Parathyroid adenoma (tissue), 2 donors: ENCODE data around the gene SLC39A3.

Experiments used
- H2AFZ ChIP-seq: fragments of 300-600 bp; sonication (generic); one replicate; pipeline ENCODE4 v1.7.0; 2017; ENCODE audit warnings: antibody characterized with exemption, mild to moderate bottlenecking
- H3K27ac ChIP-seq: fragments of 300-600 bp; sonication (generic); one replicate; pipeline ENCODE4 v1.7.0; 2017
- H3K27me3 ChIP-seq: fragments of 300-600 bp; sonication (generic); one replicate; pipeline ENCODE4 v1.7.0; 2017; ENCODE audit warnings: low read length; ENCODE audit not compliant: control insufficient read depth, insufficient read depth
- H3K36me3 ChIP-seq: fragments of 300-600 bp; sonication (generic); one replicate; pipeline ENCODE4 v1.7.0; 2017; ENCODE audit warnings: low read length; ENCODE audit not compliant: control insufficient read depth, insufficient read depth
- H3K4me1 ChIP-seq: fragments of 300-600 bp; sonication (generic); one replicate; pipeline ENCODE4 v1.7.0; 2017; ENCODE audit warnings: control low read depth
- H3K4me2 ChIP-seq: fragments of 300-600 bp; sonication (generic); one replicate; pipeline ENCODE4 v1.7.0; 2017; ENCODE audit warnings: low read length
- H3K4me3 ChIP-seq: fragments of 300-600 bp; sonication (generic); one replicate; pipeline ENCODE4 v1.7.0; 2017; ENCODE audit warnings: low read depth, low read length
- H3K79me2 ChIP-seq: fragments of 300-600 bp; sonication (generic); one replicate; pipeline ENCODE4 v1.7.0; 2017; ENCODE audit warnings: control low read depth
- H3K9ac ChIP-seq: fragments of 300-600 bp; sonication (generic); one replicate; pipeline ENCODE4 v1.7.0; 2017; ENCODE audit warnings: mild to moderate bottlenecking
- H3K9me3 ChIP-seq: fragments of 300-600 bp; sonication (generic); one replicate; pipeline ENCODE4 v1.7.0; 2017; ENCODE audit warnings: low read length; ENCODE audit not compliant: control insufficient read depth
- CTCF ChIP-seq: fragments of 300-600 bp; sonication (generic); IDR thresholded peaks from one replicate; pipeline ENCODE4 v1.7.0; 2017; ENCODE audit warnings: antibody characterized with exemption, mild to moderate bottlenecking
- donor health status: primary hyperparathyroidism.

Gene SLC39A3

GRCh38 chr19:2702170-2703076, 37.4 kb downstream of the SLC39A3 start, which contains the start of gene GNG7:
Gene GNG7 (minus strand): TSS chr19:2702694. CDS start chr19:2520688, 182,006 bp downstream.
- H3K4me3 ChIP-seq: peak within 1 kb of the TSS; percentile 66
- peak within 1 kb of the TSS; percentile 39 for H3K27ac ChIP-seq
- H3K4me1 ChIP-seq: peaks cover 8% of the 10 kb centered on the region

GRCh38 chr19:2701361-2702169, 38.3 kb downstream of the SLC39A3 start:
- peak overlapping the region; percentile 68 for H3K4me2 ChIP-seq
- no peaks in the 10 kb centered on the region for H3K36me3 ChIP-seq
- H2AFZ ChIP-seq: peak overlapping the region; percentile 74
- H3K27me3 ChIP-seq: no peaks in the 10 kb centered on the region
- no peak for TF ChIP-seq CTCF
- peaks cover 8% of the 10 kb centered on the region for H3K4me1 ChIP-seq
- H3K9me3 ChIP-seq: no peaks in the 10 kb centered on the region
- no peaks in the 10 kb centered on the region for H3K79me2 ChIP-seq
- H3K27ac ChIP-seq: no peak overlapping the region
- H3K4me3 ChIP-seq: peak overlapping the region; percentile 66
- peak overlapping the region; percentile 19 for H3K9ac ChIP-seq

More at GRCh38 chr19:2702170-2703076, 37.4 kb downstream of the SLC39A3 start, which contains the start of gene GNG7:
- no peaks in the 10 kb centered on the region for H3K36me3 ChIP-seq
- H3K79me2 ChIP-seq: no peaks in the 10 kb centered on the region
- peak within 1 kb of the TSS; percentile 68 for H3K4me2 ChIP-seq
- H3K9ac ChIP-seq: peak within 1 kb of the TSS; percentile 19
- H3K27me3 ChIP-seq: no peaks in the 10 kb centered on the region
- no peak for TF ChIP-seq CTCF
- H3K9me3 ChIP-seq: no peaks in the 10 kb centered on the region
- peak within 1 kb of the TSS; percentile 74 for H2AFZ ChIP-seq

- no peak overlapping the region for H3K9ac ChIP-seq
- H3K36me3 ChIP-seq: no peaks in the 10 kb centered on the region
- no peak overlapping the region for H3K4me3 ChIP-seq
- H2AFZ ChIP-seq: peak overlapping the region; percentile 25
- H3K27ac ChIP-seq: no peak overlapping the region
- no peaks in the 10 kb centered on the region for H3K9me3 ChIP-seq
- peaks cover 8% of the 10 kb centered on the region for H3K4me1 ChIP-seq
- no peaks in the 10 kb centered on the region for H3K27me3 ChIP-seq
- no peaks in the 10 kb centered on the region for H3K79me2 ChIP-seq
- peak overlapping the region; percentile 26 for H3K4me2 ChIP-seq
- TF ChIP-seq CTCF: no peak
Observed at GRCh38 chr19:2700660-2701360, 39.0 kb downstream of the SLC39A3 start.

GRCh38 chr19:2699413-2700140, 40.2 kb downstream of the SLC39A3 start:
- Histone ChIP-seq H3K27me3 (no peaks in the 10 kb centered on the region), H3K4me3 (no peak overlapping the region), H3K79me2 (no peaks in the 10 kb centered on the region), H3K27ac (no peak overlapping the region), H3K9me3 (no peaks in the 10 kb centered on the region), H3K36me3 (no peaks in the 10 kb centered on the region), H2AFZ (no peak overlapping the region), H3K4me2 (no peak overlapping the region), H3K9ac (no peak overlapping the region), H3K4me1 (peaks cover 8% of the 10 kb centered on the region)
- no peak for TF ChIP-seq CTCF
